ENCODE results near the gene ADAM12. TPM values are rescaled to one million over a fixed set of nuclear protein-coding genes. Genes with fewer than 3 reads are reported as not detected.

ADAM12 gene
- total and polyA plus RNA-seq, 2 donors from 2014 or later, result 0.26 to 3.3 TPM

- Histone ChIP-seq H3K4me1 (ENCODE audit: control insufficient read depth in 2 of 3, insufficient read depth in 2 of 3, low read depth in 1 of 3, low read length in 3 of 3) (no peaks in the 10 kb centered on the region), H3K36me3 (ENCODE audit: control insufficient read depth in 2 of 3, insufficient read depth in 3 of 3, low read length in 3 of 3) (no peaks in the 10 kb centered on the region), H3K9ac (ENCODE audit: low read length in 3 of 3) (no peak overlapping the region), H3K4me3 (ENCODE audit: low read length in 3 of 3) (no peak overlapping the region), H3K27me3 (ENCODE audit: control insufficient read depth, insufficient read depth, low read length) (no peaks in the 10 kb centered on the region), H3K27ac (ENCODE audit: low read depth in 2 of 2, low read length in 2 of 2) (no peak overlapping the region), H3K9me3 (ENCODE audit: control insufficient read depth in 2 of 3, insufficient read depth in 1 of 3, low read length in 3 of 3) (no peaks in the 10 kb centered on the region)
- no peak for DNase-seq
- no peak for TF ChIP-seq CTCF (IDR thresholded peaks at IDR 0.05; ENCODE audit: borderline replicate concordance, extremely low read depth, insufficient read depth)
- intact Hi-C loops (cut with DNase I), result no loop called here
- no peak for FAIRE-seq
These were observed 178.8 kb downstream of the ADAM12 start for GRCh38 chr10:126209451-126209850.

GRCh38 chr10:126208726-126209302, 179.5 kb downstream of the ADAM12 start:
- DNase-seq (no peak), FAIRE-seq (no peak)
- intact Hi-C loops (cut with DNase I), result no loop called here

GRCh38 chr10:126207851-126208250, 180.4 kb downstream of the ADAM12 start:
- no peak for TF ChIP-seq CTCF (IDR thresholded peaks at IDR 0.05; ENCODE audit: borderline replicate concordance, extremely low read depth, insufficient read depth)
- FAIRE-seq (no peak), DNase-seq (no peak)
- no peak overlapping the region for H3K4me3 ChIP-seq (ENCODE audit: low read length in 3 of 3)
- intact Hi-C loops (cut with DNase I), result no loop called here
- H3K9me3 ChIP-seq (ENCODE audit: control insufficient read depth in 2 of 3, insufficient read depth in 1 of 3, low read length in 3 of 3), result no peaks in the 10 kb centered on the region
- no peaks in the 10 kb centered on the region for H3K27me3 ChIP-seq (ENCODE audit: control insufficient read depth, insufficient read depth, low read length)
- H3K27ac ChIP-seq (ENCODE audit: low read depth in 2 of 2, low read length in 2 of 2), result no peak overlapping the region
- H3K4me1 ChIP-seq (ENCODE audit: control insufficient read depth in 2 of 3, insufficient read depth in 2 of 3, low read depth in 1 of 3, low read length in 3 of 3), result no peaks in the 10 kb centered on the region
- no peaks in the 10 kb centered on the region for H3K36me3 ChIP-seq (ENCODE audit: control insufficient read depth in 2 of 3, insufficient read depth in 3 of 3, low read length in 3 of 3)
- H3K9ac ChIP-seq (ENCODE audit: low read length in 3 of 3), result no peak overlapping the region

More at GRCh38 chr10:126208726-126209302, 179.5 kb downstream of the ADAM12 start:
- Histone ChIP-seq H3K36me3 (ENCODE audit: control insufficient read depth in 2 of 3, insufficient read depth in 3 of 3, low read length in 3 of 3) (no peaks in the 10 kb centered on the region), H3K4me1 (ENCODE audit: control insufficient read depth in 2 of 3, insufficient read depth in 2 of 3, low read depth in 1 of 3, low read length in 3 of 3) (no peaks in the 10 kb centered on the region), H3K9ac (ENCODE audit: low read length in 3 of 3) (no peak overlapping the region), H3K27me3 (ENCODE audit: control insufficient read depth, insufficient read depth, low read length) (no peaks in the 10 kb centered on the region), H3K27ac (ENCODE audit: low read depth in 2 of 2, low read length in 2 of 2) (no peak overlapping the region), H3K4me3 (ENCODE audit: low read length in 3 of 3) (no peak overlapping the region), H3K9me3 (ENCODE audit: control insufficient read depth in 2 of 3, insufficient read depth in 1 of 3, low read length in 3 of 3) (no peaks in the 10 kb centered on the region)
- no peak for TF ChIP-seq CTCF (IDR thresholded peaks at IDR 0.05; ENCODE audit: borderline replicate concordance, extremely low read depth, insufficient read depth)

DNA sequence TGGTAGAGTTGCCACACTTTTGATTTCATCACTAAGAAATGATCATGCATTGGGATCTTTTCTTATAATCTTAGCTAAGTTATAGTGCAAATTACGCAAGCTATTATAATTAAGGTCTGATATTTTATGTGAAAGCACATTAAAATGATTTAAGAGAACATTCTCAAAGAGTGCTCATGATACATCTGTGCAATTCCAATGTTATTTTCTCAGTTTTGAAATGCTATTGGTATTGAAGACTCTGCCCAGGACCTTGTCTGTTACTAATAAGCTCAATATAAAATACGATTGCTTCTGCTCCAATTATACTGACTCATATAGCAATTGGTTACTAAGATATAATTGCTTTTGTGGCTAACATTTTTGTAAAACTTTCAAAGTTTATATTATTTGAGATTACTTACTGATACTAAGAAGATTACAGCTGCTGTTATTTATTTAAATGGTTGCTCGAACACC, 180.9 kb downstream of the ADAM12 start:
- H3K36me3 ChIP-seq (ENCODE audit: control insufficient read depth in 2 of 3, insufficient read depth in 3 of 3, low read length in 3 of 3), result no peaks in the 10 kb centered on the region
- no peaks in the 10 kb centered on the region for H3K4me1 ChIP-seq (ENCODE audit: control insufficient read depth in 2 of 3, insufficient read depth in 2 of 3, low read depth in 1 of 3, low read length in 3 of 3)
- FAIRE-seq (no peak), DNase-seq (no peak)
- H3K9ac ChIP-seq (ENCODE audit: low read length in 3 of 3), result no peak overlapping the region
- TF ChIP-seq CTCF (IDR thresholded peaks at IDR 0.05; ENCODE audit: borderline replicate concordance, extremely low read depth, insufficient read depth), result no peak
- intact Hi-C loops (cut with DNase I), result no loop called here
- no peak overlapping the region for H3K4me3 ChIP-seq (ENCODE audit: low read length in 3 of 3)
- no peaks in the 10 kb centered on the region for H3K9me3 ChIP-seq (ENCODE audit: control insufficient read depth in 2 of 3, insufficient read depth in 1 of 3, low read length in 3 of 3)
- H3K27me3 ChIP-seq (ENCODE audit: control insufficient read depth, insufficient read depth, low read length), result no peaks in the 10 kb centered on the region
- no peak overlapping the region for H3K27ac ChIP-seq (ENCODE audit: low read depth in 2 of 2, low read length in 2 of 2)
